ENCODE data around the gene GPC2. TPM values are rescaled to one million over a fixed set of nuclear protein-coding genes. Genes with fewer than 3 reads are reported as not detected.

GPC2 gene
- total RNA-seq, 4 donors from 2014 or later: 7.3 to 45.4 (median 14.8) TPM

GRCh38 chr7:100124301-100125230 lies 52.6 kb downstream of the GPC2 start:
- Histone ChIP-seq H3K27ac (no peak overlapping the region), H3K4me3 (no peak overlapping the region), H3K36me3 (no peaks in the 10 kb centered on the region), H3K27me3 (no peaks in the 10 kb centered on the region), H3K4me1 (peaks cover 45% of the 10 kb centered on the region), H3K9me3 (no peaks in the 10 kb centered on the region)
- WGBS: 61% methylated on average over 4 of the region's 4 CpGs
- no peak for DNase-seq (ENCODE audit: low spot score in 2 of 2)
- TF ChIP-seq POLR2AphosphoS5 (IDR thresholded peaks at IDR 0.05) (no peak), CTCF (IDR thresholded peaks at IDR 0.05) (no peak), POLR2A (IDR thresholded peaks at IDR 0.05) (no peak), EP300 (IDR thresholded peaks at IDR 0.05) (no peak)

GRCh38 chr7:100122568-100122967 lies 54.6 kb downstream of the GPC2 start:
- TF ChIP-seq EP300 (IDR thresholded peaks at IDR 0.05) (no peak), POLR2A (IDR thresholded peaks at IDR 0.05) (no peak), POLR2AphosphoS5 (IDR thresholded peaks at IDR 0.05) (no peak), CTCF (IDR thresholded peaks at IDR 0.05) (no peak)
- 100% methylated on average over 1 of the region's 1 CpG for WGBS

GRCh38 chr7:100122067-100122466 lies 55.1 kb downstream of the GPC2 start:
- Histone ChIP-seq H3K4me3 (no peak overlapping the region), H3K36me3 (no peaks in the 10 kb centered on the region), H3K27ac (no peak overlapping the region), H3K4me1 (peaks cover 42% of the 10 kb centered on the region), H3K27me3 (no peaks in the 10 kb centered on the region), H3K9me3 (no peaks in the 10 kb centered on the region)
- TF ChIP-seq CTCF (IDR thresholded peaks at IDR 0.05): no peak
- no peak for TF ChIP-seq POLR2AphosphoS5 (IDR thresholded peaks at IDR 0.05)
- no peak for TF ChIP-seq EP300 (IDR thresholded peaks at IDR 0.05)
- TF ChIP-seq POLR2A (IDR thresholded peaks at IDR 0.05): no peak
- WGBS: 48% methylated on average over 13 of the region's 13 CpGs
- no peak for DNase-seq (ENCODE audit: low spot score in 2 of 2)

More at GRCh38 chr7:100122568-100122967, 54.6 kb downstream of the GPC2 start:
- no peaks in the 10 kb centered on the region for H3K27me3 ChIP-seq
- H3K4me1 ChIP-seq: peaks cover 44% of the 10 kb centered on the region
- H3K27ac ChIP-seq: no peak overlapping the region
- H3K36me3 ChIP-seq: no peaks in the 10 kb centered on the region
- no peaks in the 10 kb centered on the region for H3K9me3 ChIP-seq
- H3K4me3 ChIP-seq: no peak overlapping the region
- no peak for DNase-seq (ENCODE audit: low spot score in 2 of 2)

- Histone ChIP-seq H3K4me3 (no peak overlapping the region), H3K36me3 (no peaks in the 10 kb centered on the region), H3K27me3 (no peaks in the 10 kb centered on the region), H3K4me1 (peaks cover 33% of the 10 kb centered on the region), H3K9me3 (no peaks in the 10 kb centered on the region), H3K27ac (no peak overlapping the region)
- TF ChIP-seq EP300 (IDR thresholded peaks at IDR 0.05) (no peak), POLR2AphosphoS5 (IDR thresholded peaks at IDR 0.05) (no peak), CTCF (IDR thresholded peaks at IDR 0.05) (no peak), POLR2A (IDR thresholded peaks at IDR 0.05) (no peak)
- 14% methylated on average over 1 of the region's 1 CpG for WGBS
- DNase-seq (ENCODE audit: low spot score in 2 of 2): no peak
These were observed 56.5 kb downstream of the GPC2 start for GRCh38 chr7:100120733-100121036.

GRCh38 chr7:100119970-100120732 lies 57.0 kb downstream of the GPC2 start:
- WGBS: 13% methylated on average over 18 of the region's 19 CpGs
- Histone ChIP-seq H3K27me3 (no peaks in the 10 kb centered on the region), H3K4me3 (peak overlapping the region; percentile 86), H3K36me3 (no peaks in the 10 kb centered on the region), H3K27ac (peak overlapping the region; percentile 92), H3K4me1 (peaks cover 28% of the 10 kb centered on the region), H3K9me3 (no peaks in the 10 kb centered on the region)
- no peak for TF ChIP-seq EP300 (IDR thresholded peaks at IDR 0.05)
- DNase-seq (ENCODE audit: low spot score in 2 of 2): peak in 1 of 2 donors; percentile 88

Other genes with a start within 250 kb of the GPC2 start
- gene GJC3, start 247.8 kb downstream of the GPC2 start, total RNA-seq: 1 to 10 TPM; 1.9 to 2.9 (median 2.5) TPM
- 1,000 to 10,000 TPM in 1 of 4 donors, 100 to 1,000 TPM in 3; 529 to 1,010 (median 610) TPM for gene AZGP1, start 201.3 kb downstream of the GPC2 start, total RNA-seq
- 100 to 1,000 TPM in 1 of 4 donors, 10 to 100 TPM in 3; 50.5 to 106 (median 66.4) TPM for gene ZKSCAN1, start 161.8 kb downstream of the GPC2 start, total RNA-seq
- 10 to 100 TPM in 3 of 4 donors, 1 to 10 TPM in 1; 8.9 to 18.5 (median 10.2) TPM for gene ZSCAN21, start 127.6 kb downstream of the GPC2 start, total RNA-seq
- gene ZNF3, start 95.7 kb downstream of the GPC2 start, total RNA-seq: 10 to 100 TPM; 13.2 to 30.3 (median 24.4) TPM
- 10 to 100 TPM; 35.8 to 60.7 (median 47.7) TPM for gene COPS6, start 88.4 kb downstream of the GPC2 start, total RNA-seq
- 10 to 100 TPM; 43.8 to 97.0 (median 51.8) TPM for gene MCM7, start 76.0 kb downstream of the GPC2 start, total RNA-seq
- 10 to 100 TPM; 16.7 to 33.2 (median 31.8) TPM for gene AP4M1, start 75.7 kb downstream of the GPC2 start, total RNA-seq
- gene TAF6, start 58.0 kb downstream of the GPC2 start, total RNA-seq: 10 to 100 TPM; 31.7 to 59.3 (median 48.9) TPM
- gene CNPY4, start 57.7 kb downstream of the GPC2 start, total RNA-seq: 1 to 10 TPM; 4.5 to 7.1 (median 5.4) TPM
- gene MBLAC1, start 50.4 kb downstream of the GPC2 start, total RNA-seq: 1 to 10 TPM; 2.6 to 6.2 (median 3.6) TPM
- gene LAMTOR4, start 28.5 kb downstream of the GPC2 start, total RNA-seq: 100 to 1,000 TPM; 346 to 682 (median 537) TPM
- gene TRAPPC14, start 18.7 kb downstream of the GPC2 start, total RNA-seq: 10 to 100 TPM; 19.7 to 69.0 (median 35.8) TPM
- gene GAL3ST4, start 8.8 kb downstream of the GPC2 start, total RNA-seq: 10 to 100 TPM; 30.0 to 36.9 (median 33.0) TPM
- gene STAG3, start 537 bp upstream of the GPC2 start, total RNA-seq: 1 to 10 TPM in 2 of 4 donors, under 1 TPM in 1, not detected in 1; 0.68 to 2.0 (median 1.9) TPM
- not detected for gene PVRIG, start 42.6 kb upstream of the GPC2 start, total RNA-seq
- gene SPDYE3, start 130.3 kb upstream of the GPC2 start, total RNA-seq: not detected
- gene PILRB, start 180.7 kb upstream of the GPC2 start, total RNA-seq: 100 to 1,000 TPM in 1 of 4 donors, 10 to 100 TPM in 3; 40.8 to 125 (median 63.1) TPM
- 1 to 10 TPM; 1.3 to 8.5 (median 4.2) TPM for gene PILRA, start 196.1 kb upstream of the GPC2 start, total RNA-seq